Superior temporal gyrus (tissue), 1 donor: ENCODE results near the gene ARL2.
A peak's percentile ranks its signal among the peaks of the same experiment; 100 is the strongest.
"Not testable (repeated sequence)": the region's sequence is repeated elsewhere in the genome, so short reads cannot be mapped to it uniquely, and the experiment has no call there.

ENCODE experiments used
- DNase-seq: peaks from one replicate; pipeline ENCODE4 v3.0.0-alpha.2; 2016; ENCODE audit errors: extremely low spot score

Gene ARL2

DNA sequence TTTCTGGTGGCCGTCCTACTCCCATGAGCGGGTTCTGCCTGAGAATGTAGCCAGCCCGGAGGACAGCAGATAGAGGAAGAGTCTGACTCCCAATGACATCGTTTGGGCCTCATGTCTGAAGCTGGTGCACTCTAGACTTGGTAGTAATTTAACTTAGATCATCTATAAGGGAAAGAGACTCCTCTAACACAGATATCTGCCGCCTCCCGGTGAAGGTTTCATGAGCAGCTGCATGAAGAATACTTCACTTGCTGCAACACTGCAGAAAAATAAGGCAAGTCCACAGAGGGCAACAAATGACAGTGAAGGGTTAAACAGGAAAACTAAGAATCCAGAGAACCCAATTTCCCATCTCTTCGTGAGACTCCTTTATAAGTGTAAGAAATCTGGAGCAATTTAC lies 5.9 kb upstream of the ARL2 start:
- no peak for DNase-seq

- no peak for DNase-seq
Observed at GRCh38 chr11:65008873-65009272, 5.1 kb upstream of the ARL2 start.

DNA sequence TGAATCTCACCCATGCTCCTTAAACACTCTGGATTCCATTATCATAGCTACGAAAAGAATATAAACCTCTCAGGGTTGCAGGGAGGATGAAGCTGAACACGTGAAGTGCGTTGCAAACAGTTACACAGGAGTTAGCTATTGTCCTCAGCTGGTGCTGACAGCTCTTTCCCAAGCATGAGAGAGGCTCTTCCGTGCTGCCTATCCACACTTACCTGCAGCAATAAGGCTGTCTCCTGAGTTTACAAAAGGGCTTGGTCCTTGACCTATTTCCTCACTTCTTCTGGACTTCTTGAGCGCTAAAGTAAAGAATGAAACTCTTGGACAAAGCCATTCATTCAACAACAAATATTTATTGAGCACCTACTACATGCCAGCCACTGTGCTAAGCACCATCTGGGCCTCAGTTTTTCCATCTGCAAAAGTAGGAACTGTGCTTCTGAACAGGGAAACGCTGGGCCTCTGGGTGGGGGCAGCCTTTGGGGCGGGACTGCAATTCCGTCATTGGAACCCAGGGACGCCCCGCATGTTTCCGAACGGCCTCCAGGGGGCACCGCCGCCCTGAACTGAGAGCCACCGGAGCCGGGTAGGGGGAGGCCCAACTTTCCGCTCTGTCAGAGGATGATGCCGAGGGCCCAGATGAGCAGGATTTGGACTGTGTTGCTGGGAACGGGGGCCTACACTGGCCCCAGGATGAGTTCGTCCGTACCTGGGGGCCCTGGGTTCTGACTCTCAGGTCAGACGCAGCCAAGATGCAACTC lies 651 bp upstream of the ARL2 start:
- DNase-seq = peak; percentile 88

GRCh38 chr11:65014726-65015227 lies 817 bp downstream of the ARL2 start:
- DNase-seq = no peak

GRCh38 chr11:65016705-65017104 lies 2.7 kb downstream of the ARL2 start:
- no peak for DNase-seq

- DNase-seq = no peak
Observed at GRCh38 chr11:65017937-65018336, 4.0 kb downstream of the ARL2 start.

- no peak for DNase-seq
Observed at GRCh38 chr11:65019824-65020223, 5.9 kb downstream of the ARL2 start.

GRCh38 chr11:65021003-65021402 lies 7.0 kb downstream of the ARL2 start:
- no peak for DNase-seq

GRCh38 chr11:65021509-65021908 lies 7.5 kb downstream of the ARL2 start:
- DNase-seq = no peak

DNA sequence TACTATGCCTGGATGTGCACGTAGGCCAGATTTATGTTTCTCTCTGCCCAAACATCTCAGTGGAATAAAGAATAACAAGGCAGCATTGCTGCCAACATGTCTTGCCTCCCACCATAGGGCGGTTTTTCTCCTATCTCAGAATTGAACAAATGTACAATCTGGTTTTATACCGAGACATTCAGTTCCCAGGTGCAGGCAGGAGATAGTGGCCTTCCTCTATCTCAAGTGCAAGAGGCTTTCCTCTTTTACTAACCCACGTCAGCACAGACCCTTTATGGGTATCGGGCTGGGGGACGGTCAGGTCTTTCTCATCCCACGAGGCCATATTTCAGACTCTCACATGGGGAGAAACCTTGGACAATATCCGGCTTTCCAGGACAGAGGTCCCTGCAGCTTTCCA lies 9.5 kb downstream of the ARL2 start:
- DNase-seq = not testable (repeated sequence)

DNA sequence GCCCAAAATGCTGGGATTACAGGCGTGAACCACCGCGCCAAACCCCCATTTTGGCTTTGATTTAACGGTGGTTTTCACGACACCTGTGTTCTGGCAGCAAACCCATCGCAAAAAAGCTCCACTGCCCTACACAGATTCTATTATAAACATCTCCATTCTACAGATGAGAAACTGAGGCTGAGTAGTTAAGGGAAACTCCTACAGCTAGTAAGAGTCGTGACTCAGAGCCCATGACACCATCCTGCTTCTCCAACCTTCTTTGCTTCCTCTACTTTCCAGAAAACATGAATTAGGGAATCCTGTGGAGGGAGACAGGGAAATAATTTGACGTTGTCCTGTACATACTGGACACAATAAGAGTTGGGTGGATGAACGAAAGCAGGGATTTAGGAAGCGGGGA lies 12.8 kb downstream of the ARL2 start:
- DNase-seq = no peak

DNA sequence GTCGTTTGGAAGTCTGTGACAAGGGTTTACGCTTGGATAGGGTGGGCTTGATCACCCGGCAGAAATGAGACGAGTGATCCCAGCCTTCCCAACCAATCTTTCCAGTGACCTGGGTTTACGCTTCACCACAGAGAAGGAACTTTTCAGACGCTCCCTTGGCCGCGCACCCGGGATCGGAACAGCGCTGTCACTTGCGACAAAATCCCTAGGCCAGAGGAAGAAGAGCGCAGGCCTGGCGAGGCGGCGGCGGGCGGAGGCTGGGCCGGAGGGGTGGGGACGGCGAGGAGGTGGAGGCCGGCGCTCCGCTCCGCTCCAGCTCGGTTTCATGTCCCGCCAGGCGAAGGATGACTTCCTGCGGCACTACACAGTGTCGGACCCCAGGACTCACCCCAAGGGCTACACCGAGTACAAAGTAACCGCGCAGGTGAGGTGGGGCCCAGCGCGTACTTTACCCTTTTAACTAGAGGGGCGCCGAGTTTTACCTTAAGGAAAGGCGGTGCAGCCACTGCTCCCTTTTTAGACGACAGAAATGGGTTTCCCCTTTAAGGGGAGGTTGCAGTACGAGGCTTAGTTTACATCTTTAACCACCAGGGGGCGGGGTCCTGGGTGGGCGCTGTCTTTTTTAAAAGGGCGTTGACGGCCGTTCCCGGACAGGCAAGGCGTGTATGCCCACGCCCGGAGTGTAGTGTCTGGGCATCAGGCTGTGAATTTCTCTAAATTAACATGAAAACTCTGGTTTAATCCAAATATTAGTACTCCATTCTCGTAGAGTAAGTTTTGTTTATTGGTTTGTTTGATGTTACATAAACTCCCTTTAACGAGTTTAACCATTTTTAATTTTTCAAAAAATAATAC lies 13.5 kb downstream of the ARL2 start, which contains the start of gene SNX15:
SNX15 (plus strand) TSS at position 227 of the 855 bp plus-strand sequence; CDS start at position 326, 99 bp downstream.
- peak; percentile 98 for DNase-seq

GRCh38 chr11:65032216-65032615 lies 18.3 kb downstream of the ARL2 start:
- no peak for DNase-seq

DNA sequence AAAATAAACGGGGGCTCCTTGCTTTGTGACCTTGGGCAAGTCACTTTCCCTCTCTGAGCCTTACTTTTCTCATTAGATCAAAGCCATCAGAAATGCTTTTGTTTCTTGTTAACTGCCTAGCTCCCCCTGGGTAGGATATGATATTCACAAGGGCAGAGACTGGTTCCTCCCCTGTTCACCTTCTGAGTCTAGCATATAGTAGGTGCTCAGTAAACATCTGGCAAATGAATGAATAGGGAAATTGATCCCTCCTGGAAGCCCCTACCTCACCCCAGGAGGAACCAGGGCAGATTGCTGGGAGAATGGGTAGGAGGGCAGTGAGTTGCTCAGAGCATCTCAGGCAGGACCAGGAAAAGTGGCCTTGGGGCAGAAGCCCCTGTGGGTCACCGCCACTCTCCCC lies 20.5 kb downstream of the ARL2 start:
- no peak for DNase-seq

- DNase-seq = no peak
Observed at GRCh38 chr11:65035579-65035978, 21.6 kb downstream of the ARL2 start.

DNA sequence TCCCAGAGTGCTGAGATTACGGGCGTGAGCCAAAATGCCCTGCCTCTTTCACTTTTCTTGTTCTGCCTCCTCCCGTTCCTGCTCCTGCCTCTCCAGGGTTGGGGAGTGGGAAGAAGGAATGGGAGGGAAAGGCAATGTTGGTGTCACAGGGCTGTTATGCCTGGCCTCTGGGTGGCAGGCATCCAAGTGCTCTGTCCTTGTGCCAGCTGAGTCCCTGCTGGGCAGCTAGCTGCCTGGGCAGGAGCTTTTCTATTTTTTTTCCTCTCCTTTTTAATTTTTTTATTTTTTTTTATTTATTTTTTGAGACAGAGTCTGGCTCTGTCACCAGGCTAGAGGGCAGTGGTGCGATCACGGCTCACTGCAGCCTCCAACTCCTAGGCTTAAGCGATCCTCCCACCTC lies 23.0 kb downstream of the ARL2 start:
- peak; percentile 76 for DNase-seq

- DNase-seq = no peak
Observed at GRCh38 chr11:65040520-65040846, 26.5 kb downstream of the ARL2 start.

GRCh38 chr11:65040847-65041622 lies 27.1 kb downstream of the ARL2 start, which contains the start of gene SAC3D1:
Gene SAC3D1, plus strand, starts transcription at chr11:65041210. Its CDS starts 83 bp downstream, at chr11:65041293.
- DNase-seq = peak; percentile 92

DNA sequence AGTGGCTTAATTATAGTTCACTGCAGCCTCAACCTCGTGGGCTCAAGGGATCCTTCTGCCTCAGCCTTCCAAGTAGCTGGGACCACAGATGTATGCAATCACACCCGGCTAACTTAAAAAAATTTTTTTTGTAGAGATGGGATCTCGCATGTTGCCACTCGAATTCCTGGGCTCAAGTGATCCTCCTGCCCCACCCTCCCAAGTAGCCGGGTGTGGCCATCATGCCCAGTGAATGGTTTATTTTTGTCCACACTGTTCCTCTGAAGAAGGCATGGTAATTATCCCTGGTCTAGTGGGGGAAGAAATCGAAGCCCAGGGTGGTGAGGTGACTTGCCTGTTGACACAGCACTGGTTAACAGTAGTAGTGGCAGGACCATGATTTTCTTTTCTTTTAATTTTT lies 28.9 kb downstream of the ARL2 start:
- DNase-seq = no peak

GRCh38 chr11:65043881-65044501 lies 30.0 kb downstream of the ARL2 start:
- no peak for DNase-seq

DNA sequence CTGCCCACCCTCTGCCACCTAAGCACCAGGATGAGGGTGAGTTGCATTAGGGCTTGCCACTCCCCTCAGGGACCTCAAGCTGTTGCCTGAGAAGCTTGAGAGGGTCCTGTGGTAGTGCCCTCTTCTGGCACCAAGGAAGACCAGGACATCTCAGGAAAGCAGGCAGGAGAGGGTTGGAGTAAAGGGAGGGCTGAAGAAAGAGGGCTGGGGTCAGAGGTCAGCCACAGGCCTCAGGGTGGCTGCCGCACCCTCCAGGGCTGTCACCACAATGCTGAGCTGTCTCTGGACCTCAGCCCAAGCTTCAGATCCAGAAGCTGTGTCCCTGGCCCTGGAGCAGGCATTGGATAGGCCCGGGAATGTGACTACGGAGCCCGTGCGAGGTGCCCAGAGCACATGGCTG lies 31.1 kb downstream of the ARL2 start:
- no peak for DNase-seq

- no peak for DNase-seq
Observed at GRCh38 chr11:65045728-65046127, 31.8 kb downstream of the ARL2 start.
